Gastroesophageal sphincter (tissue), 4 donors: ENCODE measurements around the gene RNF145. TPM values are rescaled to one million over a fixed set of nuclear protein-coding genes. Genes with fewer than 3 reads are reported as not detected.
"Not testable (repeated sequence)": the region's sequence is repeated elsewhere in the genome, so short reads cannot be mapped to it uniquely, and the experiment has no call there.

Experiments
- ATAC-seq: fragments of 150-250 bp; one replicate; pipeline ENCODE4 v1.9.1; 2016; ENCODE audit warnings: mild to moderate bottlenecking, moderate library complexity
- H3K27ac ChIP-seq, 4 donors: fragments of 200-600 bp; sonication (generic) in 3 of 4; 1 replicate in 3 of 4; 2 replicates in 1 of 4; pipeline ENCODE4 v1.5.1; 2016 to 2019
- H3K27me3 ChIP-seq: fragments of 200-600 bp; sonication (generic); one replicate; pipeline ENCODE4 v1.5.1; 2019
- H3K36me3 ChIP-seq, 2 donors: fragments of 200-600 bp; sonication (generic); one replicate each; pipeline ENCODE4 v1.5.1; 2019; ENCODE audit warnings: control low read depth in 1 of 2
- H3K4me1 ChIP-seq, 3 donors: fragments of 200-600 bp; sonication (generic); 1 replicate in 2 of 3; 2 replicates in 1 of 3; pipeline ENCODE4 v1.5.1; 2016 to 2019; ENCODE audit warnings: control low read depth in 2 of 3
- H3K4me3 ChIP-seq, 2 donors: fragments of 200-600 bp; sonication (generic); one replicate each; pipeline ENCODE4 v1.5.1; 2019; ENCODE audit warnings: mild to moderate bottlenecking in 1 of 2, moderate library complexity in 1 of 2
- H3K9me3 ChIP-seq, 3 donors: fragments of 200-600 bp; sonication (generic); one replicate each; pipeline ENCODE4 v1.5.1; 2017 to 2019; ENCODE audit warnings: control low read depth in 2 of 3
- EP300 ChIP-seq: sonication (generic); formaldehyde crosslinking; IDR thresholded peaks from one replicate; pipeline ENCODE4 v1.6.1; 2017; ENCODE audit warnings: antibody characterized with exemption, mild to moderate bottlenecking
- POLR2A ChIP-seq, 2 donors: fragments of 450-650 bp; IDR thresholded peaks; one replicate each; pipeline ENCODE4 v1.6.1; 2017; ENCODE audit warnings: antibody characterized with exemption in 2 of 2, mild to moderate bottlenecking in 2 of 2, moderate library complexity in 1 of 2
- POLR2AphosphoS5 ChIP-seq: sonication (generic); formaldehyde crosslinking; IDR thresholded peaks from one replicate; pipeline ENCODE4 v1.6.1; 2017; ENCODE audit warnings: antibody characterized with exemption
- WGBS, 2 donors: methylation state at CpG; one replicate each; pipeline ENCODE4 v1.1.5; 2018; ENCODE audit warnings: low coverage in 1 of 2; 5-methylcytosine and 5-hydroxymethylcytosine counted together
- total RNA-seq, 4 donors: library from RNA; depleted of rRNA; stranded (reverse); fragments of >200 nt; gene quantifications; one replicate each; pipeline ENCODE4 v1.1.0, GENCODE V29; 2016
- TF ChIP-seq, protein P1 (sequence below), 4 experiments: fragments of 200-600 bp in 2 of 4; fragments of 450-650 bp in 2 of 4; sonication (generic) in 1 of 4; IDR thresholded peaks; one replicate each; pipeline ENCODE4 v1.5.1; 2017 to 2019; ENCODE audit warnings: antibody characterized with exemption in 4 of 4, mild to moderate bottlenecking in 2 of 4, moderate library complexity in 2 of 4

RNF145 gene
- total RNA-seq, 4 donors from 2014 or later: 39.3 to 89.4 (median 68.7) TPM

DNA sequence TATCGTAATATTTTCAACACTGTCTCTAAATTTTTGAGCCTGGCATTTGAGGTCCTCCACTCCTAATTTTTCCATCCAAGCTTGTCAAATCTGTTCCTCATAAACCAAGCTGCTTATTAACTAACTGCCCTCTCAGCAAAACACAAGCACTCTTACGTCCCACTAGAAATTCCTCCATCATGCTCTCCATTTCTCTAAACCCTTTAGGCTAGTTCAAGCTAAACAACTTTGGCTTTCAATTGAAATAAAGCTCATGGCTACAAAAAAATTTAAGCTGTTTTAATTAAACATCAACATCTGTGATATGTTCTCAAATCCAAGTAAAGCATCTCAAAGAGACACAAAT lies 45.7 kb downstream of the RNF145 start:
- TF ChIP-seq EP300: no peak
- H3K27ac ChIP-seq: peak overlapping the region in 1 of 4 donors; percentile 44
- no peak for ATAC-seq
- no peaks in the 10 kb centered on the region for H3K9me3 ChIP-seq
- H3K4me3 ChIP-seq: no peak overlapping the region
- H3K27me3 ChIP-seq: no peaks in the 10 kb centered on the region
- H3K36me3 ChIP-seq: peaks cover 0 to 67% of the 10 kb centered on the region in 2 donors
- 55 to 61% methylated on average over 2 of the region's 2 CpGs for WGBS, 2 donors
- H3K4me1 ChIP-seq: no peaks in the 10 kb centered on the region

DNA sequence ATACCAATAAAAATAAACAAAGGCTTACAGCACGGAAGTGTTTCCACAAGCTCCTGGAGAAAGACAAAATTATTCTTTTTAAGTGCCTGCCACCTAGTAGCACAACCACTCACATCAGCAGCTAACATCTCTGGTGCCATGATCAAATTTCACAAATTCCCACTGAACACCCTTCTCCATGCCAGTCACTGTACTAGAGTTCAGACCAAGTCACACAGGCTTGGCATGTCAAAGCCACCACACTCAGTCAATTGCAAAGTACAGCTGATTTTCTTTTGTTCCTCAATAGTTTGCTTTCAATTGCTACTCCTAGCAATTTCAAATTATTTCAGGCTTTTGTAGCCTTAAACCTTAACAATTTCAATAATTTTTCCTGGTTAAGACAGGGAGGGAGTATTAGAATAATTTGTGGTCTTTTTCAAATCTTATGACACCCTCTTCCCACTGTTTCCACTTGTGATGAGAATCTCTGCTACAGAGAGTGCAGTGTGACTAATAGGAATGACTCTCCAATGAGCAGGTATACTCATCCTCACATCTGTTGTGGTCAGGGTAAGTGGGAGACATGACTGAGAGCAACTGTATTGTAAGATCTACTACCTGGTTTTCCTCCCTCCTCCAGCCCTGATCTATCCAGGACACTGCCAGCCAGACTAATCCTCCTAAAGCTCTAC lies 46.2 kb downstream of the RNF145 start:
- Histone ChIP-seq H3K9me3 (no peaks in the 10 kb centered on the region), H3K36me3 (peaks cover 0 to 67% of the 10 kb centered on the region in 2 donors), H3K27ac (peak overlapping the region in 1 of 4 donors; percentile 44), H3K4me3 (no peak overlapping the region), H3K27me3 (no peaks in the 10 kb centered on the region), H3K4me1 (no peaks in the 10 kb centered on the region)
- TF ChIP-seq POLR2A (IDR thresholded peaks at IDR 0.05): no peak
- TF ChIP-seq, protein P1, sequence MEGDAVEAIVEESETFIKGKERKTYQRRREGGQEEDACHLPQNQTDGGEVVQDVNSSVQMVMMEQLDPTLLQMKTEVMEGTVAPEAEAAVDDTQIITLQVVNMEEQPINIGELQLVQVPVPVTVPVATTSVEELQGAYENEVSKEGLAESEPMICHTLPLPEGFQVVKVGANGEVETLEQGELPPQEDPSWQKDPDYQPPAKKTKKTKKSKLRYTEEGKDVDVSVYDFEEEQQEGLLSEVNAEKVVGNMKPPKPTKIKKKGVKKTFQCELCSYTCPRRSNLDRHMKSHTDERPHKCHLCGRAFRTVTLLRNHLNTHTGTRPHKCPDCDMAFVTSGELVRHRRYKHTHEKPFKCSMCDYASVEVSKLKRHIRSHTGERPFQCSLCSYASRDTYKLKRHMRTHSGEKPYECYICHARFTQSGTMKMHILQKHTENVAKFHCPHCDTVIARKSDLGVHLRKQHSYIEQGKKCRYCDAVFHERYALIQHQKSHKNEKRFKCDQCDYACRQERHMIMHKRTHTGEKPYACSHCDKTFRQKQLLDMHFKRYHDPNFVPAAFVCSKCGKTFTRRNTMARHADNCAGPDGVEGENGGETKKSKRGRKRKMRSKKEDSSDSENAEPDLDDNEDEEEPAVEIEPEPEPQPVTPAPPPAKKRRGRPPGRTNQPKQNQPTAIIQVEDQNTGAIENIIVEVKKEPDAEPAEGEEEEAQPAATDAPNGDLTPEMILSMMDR (IDR thresholded peaks at IDR 0.05): no peak
- no peak for TF ChIP-seq EP300
- no peak for TF ChIP-seq POLR2AphosphoS5
- WGBS, 2 donors: 58 to 67% methylated on average over 1 of the region's 1 CpG
- ATAC-seq: no peak

DNA sequence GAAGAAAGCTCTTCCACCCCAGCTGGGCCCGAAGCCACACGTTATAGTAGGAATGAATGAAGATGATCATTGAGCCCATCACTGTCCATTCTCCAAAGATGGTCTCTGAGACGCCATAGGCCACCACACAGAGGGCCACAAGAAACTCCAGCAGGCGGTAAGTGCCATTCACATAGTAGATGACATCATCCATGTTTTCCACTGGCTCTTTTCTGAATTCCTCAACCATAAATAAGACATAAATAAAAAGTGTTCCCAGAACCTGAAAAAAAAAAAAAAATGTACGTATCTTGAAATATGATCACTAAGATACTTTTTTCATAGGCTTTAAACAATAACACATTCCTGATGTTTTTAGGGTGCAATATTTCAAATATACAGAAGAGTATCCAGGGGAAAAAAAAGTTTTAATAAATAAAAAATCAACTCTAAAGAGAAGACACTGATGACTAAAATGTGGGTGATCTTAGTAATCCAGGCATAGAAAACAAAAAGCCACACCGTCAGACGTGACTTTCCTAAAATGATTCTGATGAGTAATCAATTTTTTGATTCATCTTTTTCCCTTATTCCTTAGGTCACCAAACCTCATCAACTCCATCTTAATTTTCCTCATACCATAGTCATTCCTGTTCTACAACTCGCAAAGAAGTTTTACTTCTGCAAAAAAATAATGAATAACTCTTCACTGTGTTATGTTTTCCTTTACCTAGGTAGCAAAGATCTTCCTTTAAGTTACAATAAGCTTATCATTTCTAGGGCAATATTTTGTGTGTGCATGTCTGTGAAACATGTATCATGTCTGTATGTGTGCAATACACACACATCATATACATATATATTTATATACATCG lies 47.8 kb downstream of the RNF145 start:
- no peaks in the 10 kb centered on the region for H3K27me3 ChIP-seq
- peaks cover 0 to 65% of the 10 kb centered on the region in 2 donors for H3K36me3 ChIP-seq
- no peak for TF ChIP-seq POLR2AphosphoS5
- no peak for TF ChIP-seq EP300
- H3K4me1 ChIP-seq: no peaks in the 10 kb centered on the region
- no peak overlapping the region for H3K4me3 ChIP-seq
- H3K9me3 ChIP-seq: no peaks in the 10 kb centered on the region
- 81 to 90% methylated on average over 6 to 9 of the region's 9 CpGs for WGBS, 2 donors
- no peak overlapping the region for H3K27ac ChIP-seq
- ATAC-seq: no peak

DNA sequence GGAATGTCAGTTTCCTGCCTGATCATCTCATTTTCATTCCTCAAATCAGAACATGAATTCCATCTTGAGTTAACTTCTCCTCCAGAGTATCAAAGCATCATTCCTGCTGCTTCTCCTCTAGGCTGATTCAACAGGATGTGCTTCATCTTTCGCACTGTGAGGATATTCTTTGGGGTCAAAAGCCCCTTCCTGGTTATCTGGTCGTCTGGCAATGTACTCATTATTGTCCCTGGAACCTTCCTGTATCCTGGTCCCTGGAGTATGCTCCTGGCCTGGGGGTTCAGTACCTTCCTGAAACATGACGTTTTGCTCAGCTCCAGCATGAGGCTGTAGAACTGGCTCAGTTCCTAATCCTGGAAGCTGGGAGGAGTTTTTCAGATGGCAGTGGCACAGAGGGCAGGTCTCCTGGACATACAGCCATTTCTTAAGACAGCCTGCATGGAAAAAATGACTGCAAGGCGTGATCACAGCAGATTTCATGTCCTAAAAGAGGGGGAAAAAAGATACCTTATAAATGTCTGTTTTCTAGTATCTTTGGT lies 50.7 kb downstream of the RNF145 start:
- not testable (repeated sequence) for H3K4me3 ChIP-seq, ATAC-seq, H3K27me3 ChIP-seq, H3K9me3 ChIP-seq, H3K4me1 ChIP-seq
- Histone ChIP-seq H3K27ac (peak overlapping the region in 2 of 4 donors; percentile 1 to 21), H3K36me3 (peaks cover 0 to 57% of the 10 kb centered on the region in 2 donors)
- 60% methylated on average over 3 of the region's 4 CpGs for WGBS, 2 donors

DNA sequence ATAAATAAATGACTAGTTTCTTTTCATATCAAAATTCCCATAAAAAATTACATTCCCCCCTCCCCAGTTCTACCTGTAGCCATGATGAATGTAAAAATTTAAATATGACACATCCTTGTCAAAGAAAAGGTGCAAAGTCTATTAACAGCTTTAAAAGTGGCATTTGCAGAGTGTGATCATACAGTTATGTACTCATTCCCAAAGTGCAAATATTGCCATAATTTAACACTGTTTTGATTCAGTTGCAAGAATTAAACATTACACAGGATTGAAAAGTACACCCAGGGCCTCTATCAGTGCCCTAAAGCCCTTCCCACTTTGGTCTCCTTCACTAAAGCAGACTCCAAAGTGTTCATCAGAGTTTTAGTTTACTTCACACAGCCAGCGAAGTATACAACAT lies 51.8 kb downstream of the RNF145 start:
- H3K9me3 ChIP-seq: no peaks in the 10 kb centered on the region
- 64 to 79% methylated on average over 1 of the region's 1 CpG for WGBS, 2 donors
- peaks cover 0 to 52% of the 10 kb centered on the region in 2 donors for H3K36me3 ChIP-seq
- ATAC-seq: no peak
- no peaks in the 10 kb centered on the region for H3K4me1 ChIP-seq
- H3K27ac ChIP-seq: no peak overlapping the region
- H3K27me3 ChIP-seq: no peaks in the 10 kb centered on the region
- H3K4me3 ChIP-seq: no peak overlapping the region
- TF ChIP-seq POLR2A (IDR thresholded peaks at IDR 0.05): no peak

DNA sequence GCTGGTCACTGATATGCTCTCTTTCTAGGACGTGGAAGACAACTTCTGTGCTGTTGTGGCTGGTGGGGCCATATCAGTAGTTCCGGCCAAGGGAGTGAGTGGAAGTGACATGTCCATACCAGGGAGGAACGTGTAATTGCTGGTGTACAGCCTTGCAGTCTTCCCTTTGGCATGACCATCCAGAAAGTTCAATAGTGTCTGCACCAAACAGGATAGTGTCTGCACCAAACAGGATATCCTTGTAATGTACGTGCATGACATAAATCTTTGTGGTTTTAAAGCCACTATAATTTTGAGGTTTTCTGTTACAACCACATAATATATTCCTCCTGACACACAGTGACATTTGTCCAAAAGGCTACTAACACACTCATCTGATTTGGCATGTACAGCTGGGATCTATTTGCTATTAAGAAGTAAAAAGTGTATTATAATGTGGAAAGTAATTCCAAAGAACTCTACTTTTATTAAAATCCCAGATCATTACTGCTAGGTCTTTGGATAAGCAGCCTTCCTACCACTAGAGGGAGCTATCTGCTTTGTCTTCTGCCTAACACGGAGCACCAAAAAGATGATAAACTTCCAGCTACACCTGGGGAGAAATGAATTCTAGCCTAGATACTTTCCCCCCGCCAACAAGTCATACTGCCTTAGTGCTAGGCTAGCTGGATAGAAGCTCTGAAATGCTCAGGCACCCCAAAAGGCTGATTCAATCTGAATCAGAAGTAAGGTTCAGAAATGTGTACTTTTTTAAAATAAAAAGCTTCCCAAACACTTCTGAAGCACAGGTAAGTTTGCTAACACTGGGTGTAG lies 52.7 kb downstream of the RNF145 start:
- H3K36me3 ChIP-seq: peaks cover 0 to 45% of the 10 kb centered on the region in 2 donors
- no peaks in the 10 kb centered on the region for H3K4me1 ChIP-seq
- no peaks in the 10 kb centered on the region for H3K9me3 ChIP-seq
- peak; percentile 63 for ATAC-seq
- H3K27me3 ChIP-seq: no peaks in the 10 kb centered on the region
- WGBS, 2 donors: 0 to 27% methylated on average over 2 to 6 of the region's 6 CpGs
- H3K4me3 ChIP-seq: no peak overlapping the region
- H3K27ac ChIP-seq: no peak overlapping the region
- TF ChIP-seq, protein P1 (IDR thresholded peaks at IDR 0.05): peak; percentile 82 to 90 (median 84)
- TF ChIP-seq POLR2A (IDR thresholded peaks at IDR 0.05): no peak
